GM11168 (cell line): Measurements from ENCODE around the gene VAV3.

Experiments
- in situ Hi-C: fragments of 300-500 bp; cut with MboI; formaldehyde crosslinking; loops from one replicate; pipeline ENCODE4 v1.12.0; 2022; ENCODE audit warnings: low sequenced_read_pairs; ENCODE audit not compliant: unreplicated experiment

The VAV3 gene

DNA sequence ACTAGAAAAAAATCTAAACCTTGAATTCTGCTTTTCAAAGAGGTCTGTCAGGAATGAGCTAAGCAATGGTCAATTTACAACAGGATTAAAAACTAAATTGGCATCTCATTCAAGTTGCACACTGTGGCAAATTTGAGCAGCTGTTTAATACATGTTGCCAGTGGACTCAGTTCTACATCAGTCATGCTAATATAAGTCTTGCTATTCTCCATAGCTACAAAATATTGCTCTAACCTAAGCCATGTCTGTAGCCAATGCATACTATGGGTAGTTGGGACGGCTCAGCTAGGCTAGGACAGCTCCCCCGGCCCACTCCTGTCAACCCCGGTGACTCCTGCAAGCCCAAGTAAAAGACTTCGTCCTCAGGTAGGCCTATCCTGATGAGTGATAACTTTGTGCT, 10.9 kb upstream of the VAV3 start:
- in situ Hi-C loops: no loop called here

DNA sequence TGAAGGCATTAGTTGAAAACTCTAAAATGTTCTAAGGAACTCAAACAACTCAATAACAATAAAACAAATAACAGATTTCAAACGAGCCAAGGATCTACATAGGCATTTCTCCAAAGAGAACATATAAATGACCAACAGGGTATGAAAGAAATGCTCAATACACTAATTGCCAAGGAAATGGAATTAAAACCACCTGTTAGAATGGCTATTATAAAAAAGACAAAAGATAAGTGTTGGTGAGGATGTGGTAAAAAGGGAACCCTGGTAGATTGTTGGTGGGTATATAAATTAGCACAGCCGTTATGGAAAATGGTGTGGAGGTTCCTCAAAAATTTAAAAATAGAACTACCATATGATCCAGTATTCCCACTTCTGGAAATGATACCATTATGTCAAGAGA, 9.1 kb upstream of the VAV3 start:
- in situ Hi-C loops: no loop called here

DNA sequence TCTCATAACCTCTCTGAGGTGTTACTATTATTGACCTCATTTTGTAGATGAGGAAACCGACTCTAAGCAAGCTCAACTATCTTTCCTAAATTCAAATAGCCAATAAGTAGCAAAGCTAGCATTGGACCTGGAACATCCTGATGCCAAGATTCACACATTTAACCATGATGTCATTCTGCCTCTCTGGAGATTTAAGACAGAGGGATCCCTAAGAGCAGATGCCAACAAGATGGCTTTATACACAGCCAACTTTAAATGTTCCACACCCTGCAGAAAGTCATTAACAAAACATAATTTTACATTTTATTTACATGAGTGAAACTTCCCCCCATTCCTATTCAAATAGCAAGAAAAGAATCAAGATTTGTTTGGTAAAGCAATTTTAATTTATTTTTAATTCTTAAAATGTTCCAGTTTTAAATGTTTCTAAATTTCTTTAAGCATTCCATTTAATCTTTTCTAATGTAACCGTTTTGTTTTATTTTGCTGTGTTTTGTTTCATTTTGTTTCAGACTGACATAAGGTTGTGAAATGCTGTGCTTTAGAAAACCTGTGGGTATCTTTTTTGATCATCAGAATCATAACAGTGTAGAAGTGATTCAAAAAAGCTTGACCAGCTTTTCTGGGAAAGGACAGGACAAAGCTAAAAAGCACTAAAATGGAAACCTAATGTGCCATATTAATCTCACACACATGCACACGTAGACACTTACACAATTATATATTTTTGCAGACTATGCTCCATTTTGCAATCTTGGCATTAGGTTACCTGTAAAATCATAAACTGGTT, 7.6 kb upstream of the VAV3 start:
- in situ Hi-C loops: no loop called here

DNA sequence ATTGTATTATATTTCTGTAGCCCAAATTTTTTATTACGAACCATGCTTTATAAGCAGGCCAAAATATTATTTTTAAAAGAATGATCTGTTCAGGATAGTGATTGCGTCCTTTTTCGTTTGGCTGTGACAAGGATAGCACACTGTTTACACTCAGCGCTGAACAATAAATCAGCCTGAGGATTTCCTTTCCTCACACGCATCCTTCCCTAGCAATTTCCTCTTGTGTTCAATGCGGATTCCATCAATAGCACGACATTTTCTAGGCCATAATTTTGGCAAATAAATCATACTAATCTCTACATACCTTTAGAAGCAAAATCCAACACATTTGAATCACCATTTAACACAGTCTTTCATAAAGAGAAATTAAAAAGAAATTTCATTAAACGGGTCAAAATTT, 1.6 kb upstream of the VAV3 start:
- in situ Hi-C loops: no loop called here

DNA sequence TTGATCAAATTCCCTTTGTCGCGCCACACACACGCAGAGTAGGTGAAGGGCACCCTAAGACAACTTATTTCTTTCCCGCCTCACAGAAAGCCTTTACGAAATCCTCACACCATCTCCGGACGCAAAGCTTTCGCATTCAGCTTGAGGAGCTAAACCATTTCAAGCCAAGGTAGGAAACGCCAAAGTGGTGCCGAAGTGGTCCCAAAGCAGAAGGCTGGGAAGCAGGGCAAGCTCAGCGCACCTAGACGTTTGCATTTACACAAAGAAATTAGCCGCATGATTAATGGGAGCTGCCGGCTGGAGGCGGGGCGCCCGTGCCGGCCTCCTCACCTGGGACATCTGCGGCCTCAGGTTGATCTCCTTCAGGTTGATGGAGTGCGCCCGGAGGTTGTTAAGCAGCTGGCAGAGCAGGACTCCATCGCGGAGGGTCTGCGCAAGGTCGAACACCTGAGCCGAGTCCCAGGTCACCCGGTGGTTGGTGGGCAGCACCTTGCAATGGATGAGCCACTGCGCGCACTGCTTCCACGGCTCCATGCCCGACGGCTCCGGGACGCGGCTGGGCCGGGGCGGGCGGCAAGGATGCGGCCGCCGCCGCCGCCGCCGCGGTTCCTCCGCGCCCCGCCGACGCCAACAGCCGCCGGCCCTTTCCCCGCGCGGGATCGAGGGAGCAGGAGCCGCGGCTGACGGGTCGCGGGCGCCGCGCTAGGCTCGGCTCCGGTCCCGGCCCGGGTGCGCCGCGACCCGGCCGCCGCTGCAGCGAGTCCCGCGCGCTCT, 457 bp downstream of the VAV3 start:
- in situ Hi-C loops: no loop called here

DNA sequence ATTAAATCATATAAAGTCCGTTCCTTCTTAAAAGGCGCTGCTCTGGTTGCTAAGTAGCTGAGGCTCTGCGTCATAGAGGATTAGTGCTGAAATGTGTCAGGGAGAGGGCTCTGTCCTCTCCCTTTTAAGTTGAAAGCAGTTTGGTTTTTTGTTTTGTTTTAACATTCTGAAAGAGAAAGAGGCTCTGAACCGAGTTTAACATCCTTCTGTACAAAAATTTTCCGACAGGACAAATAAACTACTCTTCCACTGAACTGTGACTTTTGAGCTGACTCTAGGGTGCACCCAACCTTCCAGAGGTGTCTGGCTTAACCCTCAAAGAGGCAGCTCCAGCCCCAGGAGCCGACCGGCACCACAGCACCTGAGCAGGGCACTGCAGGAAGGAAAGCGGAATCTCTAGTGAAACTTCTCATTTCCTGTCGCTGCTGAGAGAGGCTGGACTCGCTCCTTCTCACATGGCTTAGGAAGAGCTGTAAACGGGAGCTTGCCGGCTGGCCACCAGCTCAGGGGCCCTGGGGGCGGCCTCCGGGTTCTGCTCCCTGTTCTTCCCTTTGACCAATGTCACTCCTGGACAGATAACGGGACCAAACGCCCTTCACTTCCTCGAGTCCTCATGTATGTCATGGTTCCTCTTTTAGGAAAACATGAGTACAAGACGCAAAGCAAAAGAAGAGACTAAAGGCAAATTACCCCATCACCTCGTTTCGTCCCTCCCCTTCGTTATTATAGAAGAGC, 1.2 kb downstream of the VAV3 start:
- in situ Hi-C loops: no loop called here

DNA sequence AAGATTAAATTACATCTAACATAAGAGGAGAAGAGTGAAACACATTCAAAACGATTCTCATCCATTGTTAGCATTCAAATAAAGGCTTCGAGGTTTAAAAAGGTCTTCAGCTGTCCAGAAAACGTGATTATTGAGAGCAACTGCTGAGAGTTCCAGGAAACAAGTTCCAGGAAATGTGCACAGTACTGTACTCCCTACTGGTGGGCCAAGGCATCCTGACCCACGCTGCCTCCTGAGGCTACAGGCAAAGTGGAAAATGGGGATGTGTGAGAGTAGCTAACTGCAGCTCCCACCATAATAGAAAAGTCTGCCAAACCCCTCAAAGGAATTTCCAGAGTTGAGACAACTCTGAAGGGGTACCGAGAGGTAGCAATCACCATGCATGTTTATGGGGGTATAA, 2.0 kb downstream of the VAV3 start:
- in situ Hi-C loops: no loop called here

DNA sequence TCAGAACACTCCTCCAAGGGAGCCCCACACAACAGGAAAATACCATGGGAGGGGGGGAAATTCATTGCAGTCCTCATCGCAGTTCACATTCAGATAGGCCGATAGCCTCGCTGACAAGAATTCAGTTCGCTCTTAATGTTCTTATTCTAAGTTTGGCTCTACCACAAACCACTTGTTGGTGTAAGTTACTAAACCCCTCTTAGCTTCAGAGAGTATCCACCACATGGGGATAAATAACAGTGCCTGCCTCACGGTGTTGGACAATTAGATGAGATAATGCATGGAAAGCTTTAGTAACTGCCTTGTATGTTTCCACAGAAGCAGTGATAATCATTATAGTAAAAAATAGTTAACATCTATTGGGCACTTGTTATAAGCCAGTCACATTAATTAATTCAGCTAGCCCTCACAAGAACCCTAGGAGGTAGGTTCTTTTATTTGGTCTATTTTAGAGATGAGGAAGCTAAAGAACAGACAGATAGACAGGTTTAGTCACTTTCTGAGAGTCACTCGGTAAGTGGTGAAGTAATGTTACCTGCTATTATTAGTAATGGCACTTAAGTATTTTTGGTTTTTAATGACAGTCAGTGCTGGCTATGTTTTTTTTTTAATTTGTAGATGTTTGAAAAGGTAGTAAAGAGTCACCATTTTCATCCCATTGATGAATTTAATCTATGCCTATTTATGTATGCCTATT, 10.1 kb downstream of the VAV3 start:
- in situ Hi-C loops: no loop called here

DNA sequence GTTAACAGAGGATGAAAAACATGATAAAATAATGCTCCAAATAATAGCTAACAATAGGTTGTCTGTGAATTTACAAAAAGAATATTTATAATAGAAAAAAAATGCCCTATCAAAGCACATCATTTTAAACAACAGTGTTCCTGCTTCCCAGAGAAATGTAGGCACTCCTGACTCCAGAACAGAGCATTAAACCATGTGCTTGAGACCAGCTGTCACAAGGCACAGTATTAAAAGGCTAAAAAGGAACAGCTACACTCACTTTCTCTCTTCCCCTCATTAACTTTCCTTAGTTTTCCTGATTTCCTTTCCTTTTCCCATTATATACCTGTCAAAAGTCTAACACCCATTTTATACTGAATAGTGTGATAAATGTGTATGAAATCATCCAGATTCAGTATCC, 10.9 kb downstream of the VAV3 start:
- in situ Hi-C loops: no loop called here

DNA sequence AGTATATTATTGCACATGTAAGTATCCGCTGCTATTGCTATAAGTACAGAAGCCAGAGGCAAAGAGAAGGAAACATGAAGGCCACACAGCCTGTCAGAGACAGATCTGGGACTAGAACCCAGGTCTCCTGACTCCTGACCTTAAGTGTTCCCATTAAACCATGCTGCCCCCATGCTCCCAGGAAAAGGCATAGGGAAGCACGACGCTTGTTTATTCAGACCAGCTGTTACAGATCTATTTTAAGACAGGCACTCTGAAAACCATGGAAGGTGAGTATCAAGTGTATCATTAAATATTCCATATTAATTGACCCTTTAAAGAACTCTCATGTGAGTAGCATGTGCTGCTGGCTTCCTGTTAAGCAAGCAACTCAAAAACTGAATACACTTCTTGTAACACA, 11.4 kb downstream of the VAV3 start:
- in situ Hi-C loops: no loop called here

DNA sequence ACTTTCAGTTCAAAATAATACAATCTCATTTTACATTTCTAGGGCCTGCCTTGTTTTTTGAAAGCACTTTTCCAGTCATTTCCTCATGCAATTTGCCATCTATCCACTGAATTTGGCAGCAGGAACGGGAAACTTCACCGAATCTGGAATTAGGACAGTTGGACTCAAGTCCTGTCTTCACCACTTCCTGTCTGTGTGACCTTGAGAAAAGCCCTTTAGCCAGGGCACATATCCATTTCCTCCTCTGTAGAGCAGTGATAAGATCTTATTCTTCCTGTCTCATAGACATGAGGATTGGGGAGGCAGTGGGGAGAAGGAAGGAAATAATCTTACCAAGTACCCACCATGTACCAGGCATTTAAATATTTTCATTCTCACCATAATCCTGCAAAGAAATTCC, 12.0 kb downstream of the VAV3 start:
- in situ Hi-C loops: no loop called here

DNA sequence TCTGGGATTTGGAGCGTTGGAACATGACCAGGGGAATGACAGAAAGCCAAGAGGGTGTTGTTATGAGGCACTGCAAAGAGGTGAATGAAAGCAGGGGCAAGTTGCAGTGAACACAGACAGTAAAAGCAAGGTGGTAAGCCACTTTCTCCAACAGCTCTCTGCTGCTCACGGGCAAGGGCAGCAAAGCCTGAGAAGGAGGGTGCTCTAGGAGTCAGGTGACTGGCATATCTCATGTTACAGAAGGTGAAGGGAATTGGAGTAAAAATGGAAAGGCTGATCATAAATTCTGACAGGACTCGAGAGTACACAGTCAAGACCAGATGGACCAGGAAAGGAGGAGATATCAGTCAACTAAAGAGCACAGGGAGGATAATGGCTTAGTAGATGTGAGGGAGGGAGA, 14.5 kb downstream of the VAV3 start:
- in situ Hi-C loops: no loop called here

DNA sequence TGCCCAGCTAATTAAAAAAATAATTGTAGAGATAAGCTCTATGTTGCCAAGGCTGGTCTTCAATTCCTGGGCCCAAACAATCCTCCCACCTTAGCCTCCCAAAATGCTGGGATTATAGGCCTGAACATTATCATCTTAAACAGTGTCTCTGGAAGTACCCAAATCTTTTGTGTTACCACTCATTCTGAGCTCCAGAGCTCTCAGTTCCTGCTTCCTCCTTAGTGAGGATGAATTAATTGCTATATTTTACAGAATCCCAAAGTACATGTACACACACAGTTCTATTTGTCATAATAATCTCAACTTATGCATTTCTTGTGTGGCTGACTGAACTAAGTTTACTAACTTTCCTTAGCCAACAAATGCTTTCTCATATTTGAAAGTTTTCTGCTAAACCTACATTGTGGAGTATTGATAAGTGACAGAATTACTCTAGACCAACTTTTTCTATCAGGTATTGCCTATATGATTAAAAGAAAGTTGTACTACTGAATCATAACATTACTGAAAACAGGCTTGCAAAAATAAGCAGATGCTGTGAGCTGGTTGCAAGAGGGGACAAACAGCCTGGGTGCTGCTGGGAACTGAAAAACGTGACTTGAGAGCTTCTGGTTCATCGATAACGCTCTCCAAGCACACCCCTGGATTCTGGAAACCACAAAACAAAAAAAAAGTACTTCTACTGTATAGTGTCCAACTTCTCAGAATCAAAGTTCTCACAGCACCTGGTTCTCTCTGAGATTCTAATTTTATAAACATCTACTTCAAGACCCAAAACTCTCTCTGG, 15.3 kb downstream of the VAV3 start:
- in situ Hi-C loops: no loop called here

DNA sequence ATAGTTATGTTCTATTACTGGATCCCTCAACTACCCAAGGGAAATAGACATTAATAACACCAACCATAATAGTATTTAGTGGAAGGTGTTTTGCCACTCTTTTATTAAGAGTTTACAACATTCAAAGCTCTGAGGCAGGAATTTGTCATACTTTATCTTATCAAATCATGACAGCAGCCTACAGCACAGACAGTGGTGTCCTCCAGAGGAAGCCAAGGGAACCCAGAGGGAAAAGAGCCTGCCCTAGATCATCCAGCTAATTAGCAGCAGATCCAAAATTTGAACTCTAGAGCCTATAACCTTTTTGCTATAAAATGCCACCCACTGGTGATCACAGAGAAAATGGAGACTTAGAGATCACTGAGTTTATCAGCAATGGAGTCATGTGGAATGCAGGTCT, 18.2 kb downstream of the VAV3 start:
- in situ Hi-C loops: no loop called here

DNA sequence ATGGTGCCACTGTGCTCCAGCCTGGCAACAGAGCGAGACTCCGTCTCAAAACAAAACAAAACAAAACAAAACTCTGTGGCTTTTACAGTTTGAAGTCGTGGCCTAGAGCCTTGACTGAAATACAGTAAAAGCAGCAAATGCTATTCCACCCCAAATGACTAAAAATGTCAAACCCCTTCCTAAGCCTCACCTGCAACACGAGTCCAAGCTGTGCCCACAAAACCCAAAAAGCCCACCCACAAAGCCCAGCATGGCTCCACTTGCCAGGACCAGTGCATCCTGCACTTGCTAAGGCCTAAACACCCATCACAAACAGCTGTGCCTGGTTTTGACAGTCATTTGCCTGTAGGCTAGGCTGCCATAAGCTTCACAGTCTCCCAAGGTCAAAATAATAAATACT, 21.3 kb downstream of the VAV3 start:
- in situ Hi-C loops: no loop called here

DNA sequence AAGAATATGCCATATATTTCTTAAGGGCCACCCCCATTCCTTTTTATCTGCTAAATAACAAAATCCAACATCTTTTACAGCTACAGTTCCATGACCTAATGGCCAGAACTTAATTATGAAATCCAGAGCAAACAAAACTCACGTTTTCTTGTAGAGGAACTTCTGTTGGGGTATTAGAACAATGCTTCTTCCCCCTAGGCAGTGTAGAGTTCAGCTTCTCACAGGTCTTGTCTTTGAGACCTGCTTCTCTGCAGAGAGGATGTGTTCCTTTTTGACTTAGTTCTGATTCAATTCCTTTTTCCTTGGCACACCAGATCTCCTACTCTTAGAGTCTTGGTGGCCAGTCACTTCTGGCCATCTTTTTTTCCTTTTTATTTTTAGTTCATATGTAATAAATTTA, 22.2 kb downstream of the VAV3 start:
- in situ Hi-C loops: no loop called here

DNA sequence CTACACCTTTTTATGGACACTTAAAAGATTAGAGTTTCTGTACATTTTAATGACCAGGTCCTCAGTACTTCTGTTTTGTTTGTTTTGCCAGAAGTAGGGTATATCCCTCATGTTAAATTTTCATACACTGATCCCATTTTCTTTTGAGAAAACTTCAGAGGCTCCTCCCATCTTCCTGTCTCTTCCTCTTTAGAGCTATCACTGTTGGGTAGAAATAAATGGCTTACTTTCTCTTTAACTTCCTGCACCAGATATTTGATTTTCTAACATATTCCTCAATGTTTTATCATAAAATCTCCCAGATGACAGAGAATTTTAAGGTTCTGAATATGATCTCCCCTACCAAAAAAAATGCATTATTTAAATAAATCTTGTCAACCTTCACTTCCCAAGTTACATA, 23.4 kb downstream of the VAV3 start:
- in situ Hi-C loops: no loop called here

DNA sequence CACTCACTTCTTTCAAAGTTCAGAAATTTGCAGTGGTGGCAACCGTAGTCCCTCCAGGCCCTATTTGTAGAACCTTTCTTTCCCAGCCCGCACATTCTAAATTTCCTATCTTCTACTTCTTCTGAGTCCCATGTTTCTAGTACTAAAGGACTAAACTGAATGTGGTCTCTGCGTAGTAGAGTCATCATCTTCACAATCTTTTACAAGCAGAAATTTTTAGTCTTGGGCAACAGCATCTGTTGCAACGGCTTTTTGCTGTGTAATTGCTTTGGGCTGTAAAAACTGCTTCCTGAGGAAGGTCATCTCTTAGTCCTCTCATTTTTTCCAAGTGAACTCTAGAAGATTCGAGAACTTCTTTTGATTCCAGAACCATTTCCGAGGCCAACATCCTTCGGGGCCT, 23.9 kb downstream of the VAV3 start:
- in situ Hi-C loops: no loop called here

DNA sequence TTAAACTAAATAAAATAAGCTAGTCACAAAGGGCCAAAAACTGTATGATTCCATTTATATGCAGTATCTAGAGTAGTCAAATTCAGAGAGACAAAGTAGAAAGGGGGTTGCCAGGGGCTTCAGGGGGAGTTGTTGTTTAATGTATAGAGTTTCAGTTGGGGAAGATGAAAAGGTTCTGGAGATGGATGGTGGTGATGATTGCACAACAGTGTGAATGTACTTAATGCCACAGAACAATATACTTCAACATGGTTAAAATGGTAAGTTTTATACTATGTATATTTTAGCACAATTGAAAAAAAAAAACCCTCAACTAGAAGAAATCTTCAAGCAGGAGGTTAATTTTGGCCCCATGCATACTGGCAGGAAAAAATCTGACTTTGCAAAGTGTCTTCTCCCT, 24.3 kb downstream of the VAV3 start:
- in situ Hi-C loops: no loop called here

DNA sequence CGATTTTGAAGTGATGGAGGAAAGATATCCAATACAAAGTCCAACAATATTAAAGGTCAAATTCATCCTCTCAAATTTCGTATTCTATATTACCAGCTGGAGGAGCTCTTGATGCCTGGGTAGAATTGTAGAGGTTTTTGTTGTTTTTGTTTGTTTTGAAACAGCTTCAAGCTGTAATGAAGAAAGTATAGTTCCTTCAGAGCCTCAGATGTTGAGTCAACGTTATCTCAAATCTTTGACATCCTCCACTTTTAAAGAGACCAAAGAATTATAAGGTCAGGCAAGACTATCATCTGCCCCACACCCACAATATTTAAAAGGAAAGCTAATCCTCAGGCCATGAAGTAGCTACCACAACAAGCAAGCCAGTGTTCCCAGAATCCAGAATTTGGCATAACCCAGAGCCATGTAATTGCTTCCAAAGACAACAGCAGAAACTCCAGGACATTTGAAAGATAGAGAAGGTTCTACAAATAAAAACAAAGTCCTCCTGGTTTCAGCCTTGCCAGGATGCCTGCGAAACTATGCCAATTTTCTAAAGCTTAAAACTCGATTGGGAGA, 24.9 kb downstream of the VAV3 start:
- in situ Hi-C loops: no loop called here
